ENCODE measurements around the gene BAIAP2. TPM values are rescaled to one million over a fixed set of nuclear protein-coding genes. Genes with fewer than 3 reads are reported as not detected.
A peak's percentile ranks its signal among the peaks of the same experiment; 100 is the strongest.

The BAIAP2 gene
- total and polyA plus RNA-seq, 2 of the 13 experiments (the other 11 are each of a cell fraction or from before 2014, with no cell fraction given), result 22.5 to 24.0 TPM

- TF ChIP-seq, protein P1, sequence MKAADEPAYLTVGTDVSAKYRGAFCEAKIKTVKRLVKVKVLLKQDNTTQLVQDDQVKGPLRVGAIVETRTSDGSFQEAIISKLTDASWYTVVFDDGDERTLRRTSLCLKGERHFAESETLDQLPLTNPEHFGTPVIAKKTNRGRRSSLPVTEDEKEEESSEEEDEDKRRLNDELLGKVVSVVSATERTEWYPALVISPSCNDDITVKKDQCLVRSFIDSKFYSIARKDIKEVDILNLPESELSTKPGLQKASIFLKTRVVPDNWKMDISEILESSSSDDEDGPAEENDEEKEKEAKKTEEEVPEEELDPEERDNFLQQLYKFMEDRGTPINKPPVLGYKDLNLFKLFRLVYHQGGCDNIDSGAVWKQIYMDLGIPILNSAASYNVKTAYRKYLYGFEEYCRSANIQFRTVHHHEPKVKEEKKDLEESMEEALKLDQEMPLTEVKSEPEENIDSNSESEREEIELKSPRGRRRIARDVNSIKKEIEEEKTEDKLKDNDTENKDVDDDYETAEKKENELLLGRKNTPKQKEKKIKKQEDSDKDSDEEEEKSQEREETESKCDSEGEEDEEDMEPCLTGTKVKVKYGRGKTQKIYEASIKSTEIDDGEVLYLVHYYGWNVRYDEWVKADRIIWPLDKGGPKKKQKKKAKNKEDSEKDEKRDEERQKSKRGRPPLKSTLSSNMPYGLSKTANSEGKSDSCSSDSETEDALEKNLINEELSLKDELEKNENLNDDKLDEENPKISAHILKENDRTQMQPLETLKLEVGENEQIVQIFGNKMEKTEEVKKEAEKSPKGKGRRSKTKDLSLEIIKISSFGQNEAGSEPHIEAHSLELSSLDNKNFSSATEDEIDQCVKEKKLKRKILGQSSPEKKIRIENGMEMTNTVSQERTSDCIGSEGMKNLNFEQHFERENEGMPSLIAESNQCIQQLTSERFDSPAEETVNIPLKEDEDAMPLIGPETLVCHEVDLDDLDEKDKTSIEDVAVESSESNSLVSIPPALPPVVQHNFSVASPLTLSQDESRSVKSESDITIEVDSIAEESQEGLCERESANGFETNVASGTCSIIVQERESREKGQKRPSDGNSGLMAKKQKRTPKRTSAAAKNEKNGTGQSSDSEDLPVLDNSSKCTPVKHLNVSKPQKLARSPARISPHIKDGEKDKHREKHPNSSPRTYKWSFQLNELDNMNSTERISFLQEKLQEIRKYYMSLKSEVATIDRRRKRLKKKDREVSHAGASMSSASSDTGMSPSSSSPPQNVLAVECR (CRISPR knock-in tag; IDR thresholded peaks at IDR 0.05; ENCODE audit: borderline replicate concordance), result peak; percentile 96
- TF ChIP-seq ZNF768 (CRISPR knock-in tag; IDR thresholded peaks at IDR 0.05) (0 out of 2 replicates have a peak, but pooled peaks have one; percentile 21), PLRG1 (conservative IDR thresholded peaks at IDR 0.05) (no peak), ZNF451 (CRISPR knock-in tag; IDR thresholded peaks at IDR 0.05) (peak; percentile 94), RXRA (CRISPR knock-in tag; IDR thresholded peaks at IDR 0.05) (peak; percentile 90), ZNF850 (CRISPR knock-in tag; conservative IDR thresholded peaks at IDR 0.05) (no peak), ZNF776 (CRISPR knock-in tag; IDR thresholded peaks at IDR 0.05) (peak; percentile 76; the same call in 1 of the 2 replicates), MZF1 (CRISPR knock-in tag; IDR thresholded peaks at IDR 0.05; ENCODE audit: borderline replicate concordance) (no peak), ZFX (CRISPR knock-in tag; IDR thresholded peaks at IDR 0.05; ENCODE audit: low read depth) (peak; percentile 92), PBX3 (CRISPR knock-in tag; IDR thresholded peaks at IDR 0.05; ENCODE audit: borderline replicate concordance) (0 out of 2 replicates have a peak, but pooled peaks have one; percentile 80), ZNF281 (CRISPR knock-in tag; IDR thresholded peaks at IDR 0.05; ENCODE audit: borderline replicate concordance) (0 out of 2 replicates have a peak, but pooled peaks have one; percentile 11), ZNF557 (CRISPR knock-in tag; IDR thresholded peaks at IDR 0.05) (peak; percentile 87)
- TF ChIP-seq, protein P2, sequence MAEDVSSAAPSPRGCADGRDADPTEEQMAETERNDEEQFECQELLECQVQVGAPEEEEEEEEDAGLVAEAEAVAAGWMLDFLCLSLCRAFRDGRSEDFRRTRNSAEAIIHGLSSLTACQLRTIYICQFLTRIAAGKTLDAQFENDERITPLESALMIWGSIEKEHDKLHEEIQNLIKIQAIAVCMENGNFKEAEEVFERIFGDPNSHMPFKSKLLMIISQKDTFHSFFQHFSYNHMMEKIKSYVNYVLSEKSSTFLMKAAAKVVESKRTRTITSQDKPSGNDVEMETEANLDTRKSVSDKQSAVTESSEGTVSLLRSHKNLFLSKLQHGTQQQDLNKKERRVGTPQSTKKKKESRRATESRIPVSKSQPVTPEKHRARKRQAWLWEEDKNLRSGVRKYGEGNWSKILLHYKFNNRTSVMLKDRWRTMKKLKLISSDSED (CRISPR knock-in tag; IDR thresholded peaks at IDR 0.05), result no peak
- TF ChIP-seq, protein P3, sequence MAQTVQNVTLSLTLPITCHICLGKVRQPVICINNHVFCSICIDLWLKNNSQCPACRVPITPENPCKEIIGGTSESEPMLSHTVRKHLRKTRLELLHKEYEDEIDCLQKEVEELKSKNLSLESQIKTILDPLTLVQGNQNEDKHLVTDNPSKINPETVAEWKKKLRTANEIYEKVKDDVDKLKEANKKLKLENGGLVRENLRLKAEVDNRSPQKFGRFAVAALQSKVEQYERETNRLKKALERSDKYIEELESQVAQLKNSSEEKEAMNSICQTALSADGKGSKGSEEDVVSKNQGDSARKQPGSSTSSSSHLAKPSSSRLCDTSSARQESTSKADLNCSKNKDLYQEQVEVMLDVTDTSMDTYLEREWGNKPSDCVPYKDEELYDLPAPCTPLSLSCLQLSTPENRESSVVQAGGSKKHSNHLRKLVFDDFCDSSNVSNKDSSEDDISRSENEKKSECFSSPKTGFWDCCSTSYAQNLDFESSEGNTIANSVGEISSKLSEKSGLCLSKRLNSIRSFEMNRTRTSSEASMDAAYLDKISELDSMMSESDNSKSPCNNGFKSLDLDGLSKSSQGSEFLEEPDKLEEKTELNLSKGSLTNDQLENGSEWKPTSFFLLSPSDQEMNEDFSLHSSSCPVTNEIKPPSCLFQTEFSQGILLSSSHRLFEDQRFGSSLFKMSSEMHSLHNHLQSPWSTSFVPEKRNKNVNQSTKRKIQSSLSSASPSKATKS (CRISPR knock-in tag; IDR thresholded peaks at IDR 0.05), result no peak
- TF ChIP-seq, protein P4, sequence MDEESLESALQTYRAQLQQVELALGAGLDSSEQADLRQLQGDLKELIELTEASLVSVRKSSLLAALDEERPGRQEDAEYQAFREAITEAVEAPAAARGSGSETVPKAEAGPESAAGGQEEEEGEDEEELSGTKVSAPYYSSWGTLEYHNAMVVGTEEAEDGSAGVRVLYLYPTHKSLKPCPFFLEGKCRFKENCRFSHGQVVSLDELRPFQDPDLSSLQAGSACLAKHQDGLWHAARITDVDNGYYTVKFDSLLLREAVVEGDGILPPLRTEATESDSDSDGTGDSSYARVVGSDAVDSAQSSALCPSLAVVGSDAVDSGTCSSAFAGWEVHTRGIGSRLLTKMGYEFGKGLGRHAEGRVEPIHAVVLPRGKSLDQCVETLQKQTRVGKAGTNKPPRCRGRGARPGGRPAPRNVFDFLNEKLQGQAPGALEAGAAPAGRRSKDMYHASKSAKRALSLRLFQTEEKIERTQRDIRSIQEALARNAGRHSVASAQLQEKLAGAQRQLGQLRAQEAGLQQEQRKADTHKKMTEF (CRISPR knock-in tag; IDR thresholded peaks at IDR 0.05), result peak; percentile 100
These were observed 48.3 kb downstream of the BAIAP2 start (continued) for GRCh38 chr17:81083125-81083765.
